ENCODE measurements around the gene BLID. TPM values are rescaled to one million over a fixed set of nuclear protein-coding genes. Genes with fewer than 3 reads are reported as not detected.

BLID gene
- total RNA-seq, 4 donors from 2014 or later: 1.2 to 13.5 (median 5.4) TPM; not detected in 1

DNA sequence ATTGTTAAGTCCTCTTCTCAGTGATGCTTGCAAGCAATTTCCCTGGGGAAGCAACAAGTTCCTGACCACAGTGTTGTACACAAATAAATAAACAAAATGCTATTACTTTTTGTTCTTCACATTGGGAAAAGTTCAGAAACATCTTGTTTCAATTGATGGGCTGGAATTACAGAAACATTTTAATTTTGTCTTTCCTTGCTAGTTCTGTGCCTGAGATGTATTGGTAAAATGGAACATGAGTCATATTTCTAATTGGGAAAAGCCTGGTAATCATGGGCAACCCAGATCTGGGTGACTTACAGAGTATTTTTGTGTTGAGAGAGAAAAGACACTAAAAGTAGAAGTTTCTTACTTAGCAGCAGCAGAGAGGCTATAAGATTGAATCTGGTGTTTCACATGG, 576 bp upstream of the BLID start:
- TF ChIP-seq EP300 (IDR thresholded peaks at IDR 0.05) (no peak), POLR2A (IDR thresholded peaks at IDR 0.05) (no peak)
- Histone ChIP-seq H3K27ac (peak overlapping the region in 1 of 4 donors; percentile 57), H3K4me1 (peaks cover 3 to 18% (median 3%) of the 10 kb centered on the region in 3 donors), H3K27me3 (no peaks in the 10 kb centered on the region), H3K36me3 (no peaks in the 10 kb centered on the region), H3K4me3 (no peak overlapping the region), H3K9me3 (no peaks in the 10 kb centered on the region)
- ATAC-seq: no peak

DNA sequence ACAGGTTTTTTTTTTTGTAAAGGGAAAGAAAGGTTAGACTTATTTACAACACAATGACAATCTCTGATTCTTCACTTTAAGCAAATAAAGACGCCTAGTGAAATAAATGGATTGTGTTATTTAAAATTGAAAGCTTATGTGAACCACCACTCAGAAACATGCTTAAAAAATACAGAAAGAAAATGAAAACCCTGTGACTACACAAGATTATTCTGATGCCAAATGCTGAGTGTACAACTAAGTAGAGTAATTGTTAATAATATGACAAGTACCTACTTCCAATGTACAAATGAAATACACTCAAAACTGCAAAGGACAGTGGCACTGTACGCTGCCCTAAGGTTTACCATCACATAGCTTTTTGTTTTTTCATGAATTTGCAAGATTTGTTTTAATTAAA, 1.0 kb downstream of the BLID start:
- no peak for ATAC-seq
- peak overlapping the region; percentile 34 to 57 (median 48) for H3K27ac ChIP-seq

DNA sequence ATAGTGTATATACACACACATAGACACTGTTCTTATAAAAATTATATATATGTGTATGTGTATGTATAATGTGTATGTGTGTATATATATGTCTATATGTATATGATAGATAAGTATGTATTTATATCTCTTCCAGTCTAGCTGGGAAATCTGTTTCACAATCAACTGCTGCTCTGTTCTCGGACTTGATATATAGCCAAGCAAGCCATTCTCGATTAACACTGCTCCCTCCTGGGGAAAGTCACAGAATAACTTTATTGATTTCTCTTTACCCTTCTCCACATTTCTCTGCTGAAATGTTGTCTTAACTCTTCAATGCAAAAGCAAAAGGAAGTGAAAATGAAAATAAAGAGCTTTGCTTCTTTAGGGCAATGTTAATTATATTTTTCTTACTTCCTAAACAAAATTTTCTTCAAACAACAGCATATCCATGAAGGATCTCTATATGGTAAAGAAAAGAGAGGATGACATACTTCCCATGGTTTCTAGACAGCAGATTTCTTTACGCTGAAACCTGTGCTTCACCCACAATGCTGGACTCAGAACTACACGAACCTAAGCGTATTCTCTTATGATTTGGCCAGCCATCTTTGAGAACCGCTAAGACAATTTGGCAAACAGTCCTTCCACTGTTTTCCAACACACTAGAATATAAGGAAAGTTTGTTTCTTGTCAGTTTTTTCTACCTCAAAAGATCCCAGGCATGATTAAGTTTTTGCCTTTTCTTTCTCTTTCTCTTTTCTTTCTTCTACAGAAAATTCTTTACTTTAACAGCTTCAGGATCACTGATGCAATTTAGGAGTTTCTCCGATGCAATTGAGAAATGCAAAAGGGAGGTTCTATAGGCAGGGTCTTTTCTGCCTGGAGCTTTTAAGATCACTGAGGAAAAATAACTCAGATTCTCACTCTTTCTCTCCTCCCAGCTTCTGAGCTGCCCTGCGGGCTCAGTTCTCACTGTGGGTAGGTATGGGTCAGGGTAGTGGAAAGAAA, 1.9 kb downstream of the BLID start:
- H3K36me3 ChIP-seq: no peaks in the 10 kb centered on the region
- 72 to 74% methylated on average over 6 to 8 of the region's 8 CpGs for WGBS, 2 donors (ENCODE audit: low coverage in 1 of 2)
- no peaks in the 10 kb centered on the region for H3K9me3 ChIP-seq
- H3K4me3 ChIP-seq: no peak overlapping the region
- H3K4me1 ChIP-seq: peaks cover 3 to 18% (median 3%) of the 10 kb centered on the region in 3 donors
- TF ChIP-seq POLR2AphosphoS5 (IDR thresholded peaks at IDR 0.05): no peak
- TF ChIP-seq, protein P1, sequence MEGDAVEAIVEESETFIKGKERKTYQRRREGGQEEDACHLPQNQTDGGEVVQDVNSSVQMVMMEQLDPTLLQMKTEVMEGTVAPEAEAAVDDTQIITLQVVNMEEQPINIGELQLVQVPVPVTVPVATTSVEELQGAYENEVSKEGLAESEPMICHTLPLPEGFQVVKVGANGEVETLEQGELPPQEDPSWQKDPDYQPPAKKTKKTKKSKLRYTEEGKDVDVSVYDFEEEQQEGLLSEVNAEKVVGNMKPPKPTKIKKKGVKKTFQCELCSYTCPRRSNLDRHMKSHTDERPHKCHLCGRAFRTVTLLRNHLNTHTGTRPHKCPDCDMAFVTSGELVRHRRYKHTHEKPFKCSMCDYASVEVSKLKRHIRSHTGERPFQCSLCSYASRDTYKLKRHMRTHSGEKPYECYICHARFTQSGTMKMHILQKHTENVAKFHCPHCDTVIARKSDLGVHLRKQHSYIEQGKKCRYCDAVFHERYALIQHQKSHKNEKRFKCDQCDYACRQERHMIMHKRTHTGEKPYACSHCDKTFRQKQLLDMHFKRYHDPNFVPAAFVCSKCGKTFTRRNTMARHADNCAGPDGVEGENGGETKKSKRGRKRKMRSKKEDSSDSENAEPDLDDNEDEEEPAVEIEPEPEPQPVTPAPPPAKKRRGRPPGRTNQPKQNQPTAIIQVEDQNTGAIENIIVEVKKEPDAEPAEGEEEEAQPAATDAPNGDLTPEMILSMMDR (IDR thresholded peaks at IDR 0.05): no peak
- no peak for TF ChIP-seq EP300 (IDR thresholded peaks at IDR 0.05)
- no peak for TF ChIP-seq POLR2A (IDR thresholded peaks at IDR 0.05)
- ATAC-seq: no peak
- H3K27me3 ChIP-seq: no peaks in the 10 kb centered on the region
- peak overlapping the region in 3 of 4 donors; percentile 45 to 57 (median 52) for H3K27ac ChIP-seq

More for the DNA sequence above, 1.0 kb downstream of the BLID start:
- H3K27me3 ChIP-seq: no peaks in the 10 kb centered on the region
- no peaks in the 10 kb centered on the region for H3K9me3 ChIP-seq
- TF ChIP-seq, protein P1 (IDR thresholded peaks at IDR 0.05): no peak
- TF ChIP-seq EP300 (IDR thresholded peaks at IDR 0.05) (no peak), POLR2AphosphoS5 (IDR thresholded peaks at IDR 0.05) (no peak), POLR2A (IDR thresholded peaks at IDR 0.05) (no peak)
- H3K36me3 ChIP-seq: no peaks in the 10 kb centered on the region
- 68 to 83% methylated on average over 2 of the region's 2 CpGs for WGBS, 2 donors (ENCODE audit: low coverage in 1 of 2)
- peaks cover 3 to 18% (median 3%) of the 10 kb centered on the region in 3 donors for H3K4me1 ChIP-seq
- no peak overlapping the region for H3K4me3 ChIP-seq

DNA sequence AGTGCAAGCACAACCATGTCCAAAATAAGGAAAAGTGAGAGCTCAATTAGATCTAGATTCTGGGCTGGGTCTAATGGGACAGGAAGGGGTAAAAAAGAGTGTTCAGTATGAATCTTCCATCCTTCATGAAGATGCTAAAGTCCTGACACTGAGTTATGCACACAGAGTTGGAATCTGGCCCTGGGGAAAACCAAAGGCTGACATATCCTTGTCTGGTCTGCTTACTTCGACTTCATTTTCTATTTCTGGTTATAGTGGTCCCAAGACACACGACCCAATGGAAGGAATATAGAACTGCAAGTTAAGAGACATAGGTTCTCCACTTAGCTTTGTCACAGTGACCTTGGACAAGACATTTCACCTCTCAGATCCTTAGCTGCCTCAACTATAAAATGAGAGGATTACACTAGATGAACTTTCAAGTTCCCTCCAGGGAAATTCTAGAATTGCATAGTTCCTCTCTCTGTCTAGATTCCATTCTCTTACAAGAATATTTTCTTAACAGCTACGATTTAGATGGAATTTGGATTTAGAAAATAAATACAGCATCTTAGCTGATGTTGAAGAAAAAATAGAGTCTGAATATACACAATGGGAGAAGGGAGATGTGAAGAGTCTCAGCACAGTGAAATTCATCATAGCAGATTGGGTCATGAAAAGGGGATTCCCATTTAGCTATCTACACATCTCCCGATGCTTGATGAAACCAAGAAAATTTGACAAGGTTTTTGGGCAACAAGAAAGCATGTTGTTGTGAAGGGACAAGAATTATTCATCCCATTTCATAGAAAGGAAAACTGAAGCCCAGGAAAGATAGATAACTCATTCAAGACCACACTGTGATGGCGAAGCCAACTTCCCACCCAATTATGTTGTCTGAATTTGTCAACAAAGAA, 3.3 kb downstream of the BLID start:
- Histone ChIP-seq H3K9me3 (no peaks in the 10 kb centered on the region), H3K4me1 (peaks cover 3 to 27% (median 3%) of the 10 kb centered on the region in 3 donors), H3K36me3 (no peaks in the 10 kb centered on the region), H3K27ac (no peak overlapping the region), H3K4me3 (no peak overlapping the region), H3K27me3 (no peaks in the 10 kb centered on the region)
- ATAC-seq: no peak
- WGBS, 2 donors (ENCODE audit: low coverage in 1 of 2): 51 to 58% methylated on average over 5 of the region's 5 CpGs
- TF ChIP-seq, protein P1 (IDR thresholded peaks at IDR 0.05): no peak
- no peak for TF ChIP-seq POLR2AphosphoS5 (IDR thresholded peaks at IDR 0.05)

DNA sequence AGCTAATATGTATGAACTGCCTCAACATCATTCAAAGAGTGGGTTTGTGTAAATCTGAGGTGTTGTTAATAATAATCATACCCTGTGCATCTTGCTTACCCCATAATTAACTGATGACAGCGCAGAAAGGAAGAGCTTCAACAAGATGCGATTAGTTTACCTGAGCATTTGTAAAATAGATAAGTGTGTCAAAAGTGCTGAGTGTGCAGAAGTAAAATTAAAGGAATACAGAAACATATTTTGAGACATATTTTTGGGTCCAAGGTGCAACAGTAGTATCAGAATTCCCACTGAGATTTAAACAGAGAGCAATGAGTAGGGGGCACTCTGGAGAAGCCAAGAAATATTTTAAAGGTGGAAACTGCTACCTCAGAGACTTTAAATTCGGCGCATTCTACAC, 6.1 kb downstream of the BLID start:
- H3K4me1 ChIP-seq: peaks cover under 1 to 31% (median 3%) of the 10 kb centered on the region in 3 donors
- H3K27me3 ChIP-seq: no peaks in the 10 kb centered on the region
- H3K27ac ChIP-seq: no peak overlapping the region
- ATAC-seq: no peak
- no peaks in the 10 kb centered on the region for H3K36me3 ChIP-seq
- TF ChIP-seq, protein P1 (IDR thresholded peaks at IDR 0.05): no peak
- TF ChIP-seq POLR2A (IDR thresholded peaks at IDR 0.05) (no peak), POLR2AphosphoS5 (IDR thresholded peaks at IDR 0.05) (no peak), EP300 (IDR thresholded peaks at IDR 0.05) (no peak)
- WGBS, 2 donors (ENCODE audit: low coverage in 1 of 2): 96 to 100% methylated on average over 4 of the region's 4 CpGs
- H3K9me3 ChIP-seq: no peaks in the 10 kb centered on the region
- no peak overlapping the region for H3K4me3 ChIP-seq
